Liver (tissue), 3 donors: Measurements from ENCODE around the gene ODAD2.

Experiments used
- FOXA1 ChIP-seq: IDR thresholded peaks from 2 replicates; pipeline ENCODE4 v1.6.1; 2016; ENCODE audit warnings: antibody characterized with exemption
- MAX ChIP-seq: IDR thresholded peaks from 2 replicates; pipeline ENCODE4 v1.6.1; 2016; ENCODE audit warnings: antibody characterized with exemption
- TAF1 ChIP-seq: conservative IDR thresholded peaks from 2 replicates; pipeline ENCODE4 v1.6.1; 2016; ENCODE audit warnings: antibody characterized with exemption, mild to moderate bottlenecking
- TF ChIP-seq, protein P1 (sequence below): fragments of 150-350 bp; IDR thresholded peaks from 2 replicates; pipeline ENCODE4 v1.5.1; 2017; ENCODE audit warnings: improper control_type of control experiment, low read depth, low read length; ENCODE audit not compliant: missing input control
- donor health status: healthy.
- donor health status: healthy.

- TF ChIP-seq, protein P1, sequence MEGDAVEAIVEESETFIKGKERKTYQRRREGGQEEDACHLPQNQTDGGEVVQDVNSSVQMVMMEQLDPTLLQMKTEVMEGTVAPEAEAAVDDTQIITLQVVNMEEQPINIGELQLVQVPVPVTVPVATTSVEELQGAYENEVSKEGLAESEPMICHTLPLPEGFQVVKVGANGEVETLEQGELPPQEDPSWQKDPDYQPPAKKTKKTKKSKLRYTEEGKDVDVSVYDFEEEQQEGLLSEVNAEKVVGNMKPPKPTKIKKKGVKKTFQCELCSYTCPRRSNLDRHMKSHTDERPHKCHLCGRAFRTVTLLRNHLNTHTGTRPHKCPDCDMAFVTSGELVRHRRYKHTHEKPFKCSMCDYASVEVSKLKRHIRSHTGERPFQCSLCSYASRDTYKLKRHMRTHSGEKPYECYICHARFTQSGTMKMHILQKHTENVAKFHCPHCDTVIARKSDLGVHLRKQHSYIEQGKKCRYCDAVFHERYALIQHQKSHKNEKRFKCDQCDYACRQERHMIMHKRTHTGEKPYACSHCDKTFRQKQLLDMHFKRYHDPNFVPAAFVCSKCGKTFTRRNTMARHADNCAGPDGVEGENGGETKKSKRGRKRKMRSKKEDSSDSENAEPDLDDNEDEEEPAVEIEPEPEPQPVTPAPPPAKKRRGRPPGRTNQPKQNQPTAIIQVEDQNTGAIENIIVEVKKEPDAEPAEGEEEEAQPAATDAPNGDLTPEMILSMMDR = no peak
- TF ChIP-seq MAX = no peak
- TF ChIP-seq TAF1 = no peak
- no peak for TF ChIP-seq FOXA1
These were observed 9.2 kb upstream of the ODAD2 start for GRCh38 chr10:28008054-28008453.
